ENCODE measurements around the gene IFT122.
"Not testable (repeated sequence)": the region's sequence is repeated elsewhere in the genome, so short reads cannot be mapped to it uniquely, and the experiment has no call there.

The IFT122 gene

DNA sequence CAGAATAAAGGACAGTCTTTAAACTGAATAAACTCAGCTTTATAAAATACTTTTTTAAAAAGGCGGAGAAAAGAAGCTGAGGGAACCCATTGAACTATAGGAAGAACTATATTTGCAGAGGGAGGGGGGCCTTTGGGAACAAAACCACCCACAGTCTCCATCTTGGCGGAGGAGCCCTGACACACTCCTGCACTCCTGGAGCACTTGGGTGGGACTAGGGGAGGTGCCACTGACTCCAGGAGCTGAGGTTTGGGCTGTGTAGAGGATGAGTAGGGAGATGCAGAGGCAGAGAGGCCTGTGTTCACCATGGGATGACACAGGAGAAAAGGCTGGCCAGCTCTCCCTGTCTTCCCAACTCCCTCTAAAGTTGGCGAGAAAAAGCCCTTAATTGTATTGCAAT is 35.8 kb downstream of the IFT122 start:
- no peak overlapping the region for H3K4me3 Mint-ChIP-seq
- H3K36me3 Mint-ChIP-seq (ENCODE audit: insufficient read depth): peaks cover 4% of the 10 kb centered on the region
- ATAC-seq (replicated peaks): no peak

GRCh38 chr3:129476586-129476985 is 36.6 kb downstream of the IFT122 start:
- no peak for ATAC-seq (replicated peaks)
- H3K27ac Mint-ChIP-seq: no peak overlapping the region
- DNase-seq: no peak

More for the DNA sequence above, 35.8 kb downstream of the IFT122 start:
- Mint-ChIP-seq H3K27ac (no peak overlapping the region), H3K4me1 (ENCODE audit: low read depth in 2 of 2) (no peaks in the 10 kb centered on the region), H3K27me3 (no peaks in the 10 kb centered on the region), H3K9me3 (no peaks in the 10 kb centered on the region)
- DNase-seq: no peak

GRCh38 chr3:129481225-129481765 is 41.3 kb downstream of the IFT122 start:
- H3K36me3 Mint-ChIP-seq (ENCODE audit: insufficient read depth): not testable (repeated sequence)
- peak overlapping the region in 1 of 2 donors; percentile 21 for H3K4me3 Mint-ChIP-seq

More at GRCh38 chr3:129476586-129476985, 36.6 kb downstream of the IFT122 start:
- Mint-ChIP-seq H3K27me3 (no peaks in the 10 kb centered on the region), H3K4me1 (ENCODE audit: low read depth in 2 of 2) (peaks cover 0 to under 1% of the 10 kb centered on the region in 2 donors), H3K9me3 (no peaks in the 10 kb centered on the region), H3K4me3 (no peak overlapping the region), H3K36me3 (ENCODE audit: insufficient read depth) (peaks cover 4% of the 10 kb centered on the region)

DNA sequence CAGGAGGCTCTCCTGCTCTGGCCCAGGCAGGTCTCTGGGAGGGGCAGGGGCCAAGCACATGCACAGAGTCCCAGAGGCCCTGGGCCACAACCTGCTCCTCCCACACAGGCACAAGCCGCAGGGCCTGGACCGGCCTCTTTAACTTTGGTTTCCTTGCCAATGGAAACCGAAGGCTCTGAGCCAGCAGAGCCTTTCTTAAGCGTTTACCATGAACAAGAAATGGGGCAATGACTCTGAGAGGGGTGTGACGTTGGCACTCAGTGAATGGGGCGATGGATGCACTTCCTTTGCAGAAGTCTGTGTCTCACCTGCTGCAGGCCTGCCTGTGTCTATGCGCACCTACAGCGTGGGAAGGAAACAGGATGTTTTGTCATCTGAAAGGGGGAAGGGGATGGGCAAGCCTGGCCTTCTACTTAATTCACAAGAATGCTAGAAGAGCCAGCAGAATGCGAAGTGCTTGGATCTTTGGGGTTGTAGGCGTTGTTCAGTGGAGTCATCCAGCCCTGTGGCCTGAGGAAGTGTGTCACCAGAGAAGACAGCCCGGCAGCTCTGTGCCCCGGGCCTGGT is 41.8 kb downstream of the IFT122 start:
- H3K4me3 Mint-ChIP-seq: peak overlapping the region in 1 of 2 donors; percentile 21
- ATAC-seq (replicated peaks): peak; percentile 93
- H3K4me1 Mint-ChIP-seq (ENCODE audit: low read depth in 2 of 2): peaks cover 0 to 9% of the 10 kb centered on the region in 2 donors
- H3K36me3 Mint-ChIP-seq (ENCODE audit: insufficient read depth): peaks cover 6% of the 10 kb centered on the region
- DNase-seq: peak in 2 of 3 experiments; percentile 13 to 20
- peak overlapping the region in 1 of 2 donors; percentile 90 for H3K27ac Mint-ChIP-seq
- H3K9me3 Mint-ChIP-seq: no peaks in the 10 kb centered on the region
- H3K27me3 Mint-ChIP-seq: no peaks in the 10 kb centered on the region

More at GRCh38 chr3:129481225-129481765, 41.3 kb downstream of the IFT122 start:
- not testable (repeated sequence) for H3K4me1 Mint-ChIP-seq (ENCODE audit: low read depth in 2 of 2); ATAC-seq (replicated peaks); H3K9me3 Mint-ChIP-seq; DNase-seq; H3K27me3 Mint-ChIP-seq
- H3K27ac Mint-ChIP-seq: peak overlapping the region in 1 of 2 donors; percentile 90

DNA sequence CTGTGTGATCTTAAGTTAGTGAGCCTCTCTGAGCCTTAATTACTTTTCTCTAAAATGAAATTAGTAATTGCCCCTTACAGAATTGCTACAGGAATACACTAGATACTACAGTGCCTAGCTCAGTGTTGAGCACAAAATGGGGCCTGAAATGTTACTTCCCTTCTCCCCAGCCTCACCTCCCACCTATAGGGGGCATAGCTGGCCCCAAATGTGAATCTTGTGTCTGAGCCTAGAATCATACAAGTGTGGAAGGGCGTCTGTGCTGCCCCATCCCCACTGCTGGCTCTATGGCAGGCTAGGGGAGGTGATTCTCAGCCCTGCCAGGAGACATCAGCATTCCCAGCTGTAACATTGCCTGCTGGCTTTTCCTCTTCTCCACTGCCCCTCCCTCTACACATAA is 42.7 kb downstream of the IFT122 start:
- ATAC-seq (replicated peaks): no peak
- Mint-ChIP-seq H3K36me3 (ENCODE audit: insufficient read depth) (peaks cover 6% of the 10 kb centered on the region), H3K27me3 (no peaks in the 10 kb centered on the region), H3K4me3 (no peak overlapping the region), H3K27ac (peak overlapping the region; percentile 49 to 90), H3K4me1 (ENCODE audit: low read depth in 2 of 2) (peaks cover 0 to 9% of the 10 kb centered on the region in 2 donors), H3K9me3 (no peaks in the 10 kb centered on the region)
- DNase-seq: no peak

GRCh38 chr3:129483870-129484269 is 43.8 kb downstream of the IFT122 start:
- no peak overlapping the region for H3K4me3 Mint-ChIP-seq
- H3K27me3 Mint-ChIP-seq: no peaks in the 10 kb centered on the region
- H3K9me3 Mint-ChIP-seq: no peaks in the 10 kb centered on the region
- peaks cover 6% of the 10 kb centered on the region for H3K36me3 Mint-ChIP-seq (ENCODE audit: insufficient read depth)
- ATAC-seq (replicated peaks): no peak
- H3K27ac Mint-ChIP-seq: no peak overlapping the region
- no peak for DNase-seq
- H3K4me1 Mint-ChIP-seq (ENCODE audit: low read depth in 2 of 2): peaks cover 0 to 9% of the 10 kb centered on the region in 2 donors

DNA sequence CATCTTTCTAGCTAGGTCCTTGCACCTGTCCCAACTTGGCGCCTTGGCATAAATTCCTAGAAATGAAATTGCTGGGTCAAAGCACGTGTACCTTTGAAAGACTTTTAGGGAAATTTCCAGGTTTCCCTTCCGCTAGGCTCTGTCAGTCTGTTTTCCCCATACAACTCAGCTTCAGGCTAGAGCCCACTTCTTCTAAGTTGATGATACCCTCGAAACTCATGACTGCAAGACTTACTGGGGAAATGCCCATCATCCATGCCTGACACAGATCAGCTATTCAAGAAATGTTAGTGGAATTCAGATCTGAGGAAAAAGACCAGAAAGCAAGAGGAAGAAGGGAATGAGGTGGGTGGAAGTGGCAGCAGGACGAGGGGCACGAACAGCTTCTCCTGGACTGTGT is 45.1 kb downstream of the IFT122 start:
- not testable (repeated sequence) for DNase-seq; H3K36me3 Mint-ChIP-seq (ENCODE audit: insufficient read depth); H3K4me3 Mint-ChIP-seq

GRCh38 chr3:129485721-129486663 is 46.0 kb downstream of the IFT122 start:
- DNase-seq (no peak), ATAC-seq (replicated peaks) (no peak)
- H3K27me3 Mint-ChIP-seq: no peaks in the 10 kb centered on the region
- H3K4me3 Mint-ChIP-seq: no peak overlapping the region
- H3K4me1 Mint-ChIP-seq (ENCODE audit: low read depth in 2 of 2): peaks cover 3 to 12% of the 10 kb centered on the region in 2 donors
- no peaks in the 10 kb centered on the region for H3K9me3 Mint-ChIP-seq
- peaks cover 6% of the 10 kb centered on the region for H3K36me3 Mint-ChIP-seq (ENCODE audit: insufficient read depth)
- H3K27ac Mint-ChIP-seq: peak overlapping the region in 1 of 2 donors; percentile 62

More for the DNA sequence above, 45.1 kb downstream of the IFT122 start:
- not testable (repeated sequence) for H3K4me1 Mint-ChIP-seq (ENCODE audit: low read depth in 2 of 2); H3K9me3 Mint-ChIP-seq; H3K27ac Mint-ChIP-seq; ATAC-seq (replicated peaks); H3K27me3 Mint-ChIP-seq

DNA sequence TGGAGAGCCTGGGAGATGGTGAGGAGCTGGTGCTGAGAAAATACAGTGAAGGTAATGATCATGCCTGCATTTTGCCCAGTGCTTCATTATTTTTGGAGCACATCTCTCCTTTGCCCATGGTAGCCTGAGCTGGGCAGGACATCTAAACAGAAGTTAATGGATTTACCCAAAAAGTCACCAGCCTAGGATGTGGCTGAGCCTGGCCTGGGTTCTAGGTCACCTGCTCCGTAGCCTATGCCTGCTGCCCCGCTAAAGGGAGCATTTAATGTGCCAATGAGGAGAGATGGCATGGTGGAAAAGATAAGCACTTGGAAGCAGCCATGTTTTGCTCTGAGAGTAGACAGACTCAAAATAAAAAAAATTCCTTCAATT is 46.6 kb downstream of the IFT122 start:
- H3K4me3 Mint-ChIP-seq: no peak overlapping the region
- peaks cover 6% of the 10 kb centered on the region for H3K36me3 Mint-ChIP-seq (ENCODE audit: insufficient read depth)
- no peak for ATAC-seq (replicated peaks)
- no peak for DNase-seq
- no peaks in the 10 kb centered on the region for H3K9me3 Mint-ChIP-seq
- H3K27ac Mint-ChIP-seq: no peak overlapping the region
- no peaks in the 10 kb centered on the region for H3K27me3 Mint-ChIP-seq
- peaks cover 3 to 14% of the 10 kb centered on the region in 2 donors for H3K4me1 Mint-ChIP-seq (ENCODE audit: low read depth in 2 of 2)

- peaks cover 3% of the 10 kb centered on the region for H3K36me3 Mint-ChIP-seq (ENCODE audit: insufficient read depth)
- H3K27me3 Mint-ChIP-seq: no peaks in the 10 kb centered on the region
- no peak overlapping the region for H3K4me3 Mint-ChIP-seq
- H3K27ac Mint-ChIP-seq: peak overlapping the region; percentile 26 to 33
- H3K4me1 Mint-ChIP-seq (ENCODE audit: low read depth in 2 of 2): peaks cover 3 to 9% of the 10 kb centered on the region in 2 donors
- H3K9me3 Mint-ChIP-seq: no peaks in the 10 kb centered on the region
- ATAC-seq (replicated peaks) (no peak), DNase-seq (no peak)
These were observed 47.3 kb downstream of the IFT122 start for GRCh38 chr3:129487183-129487867.

- peak overlapping the region; percentile 26 to 33 for H3K27ac Mint-ChIP-seq
- ATAC-seq (replicated peaks); H3K4me3 Mint-ChIP-seq; H3K9me3 Mint-ChIP-seq; DNase-seq; H3K4me1 Mint-ChIP-seq (ENCODE audit: low read depth in 2 of 2); H3K36me3 Mint-ChIP-seq (ENCODE audit: insufficient read depth); H3K27me3 Mint-ChIP-seq: not testable (repeated sequence)
These were observed 47.9 kb downstream of the IFT122 start for GRCh38 chr3:129487868-129488335.

GRCh38 chr3:129489258-129489657 is 49.2 kb downstream of the IFT122 start:
- H3K4me3 Mint-ChIP-seq; H3K9me3 Mint-ChIP-seq; H3K27me3 Mint-ChIP-seq; ATAC-seq (replicated peaks); H3K4me1 Mint-ChIP-seq (ENCODE audit: low read depth in 2 of 2); H3K36me3 Mint-ChIP-seq (ENCODE audit: insufficient read depth); DNase-seq: not testable (repeated sequence)
- peak overlapping the region in 1 of 2 donors; percentile 9 for H3K27ac Mint-ChIP-seq

- Mint-ChIP-seq H3K27ac (peak overlapping the region in 1 of 2 donors; percentile 84), H3K27me3 (no peaks in the 10 kb centered on the region), H3K4me3 (no peak overlapping the region), H3K4me1 (ENCODE audit: low read depth in 2 of 2) (peaks cover 3 to 7% of the 10 kb centered on the region in 2 donors), H3K36me3 (ENCODE audit: insufficient read depth) (peaks cover 3% of the 10 kb centered on the region), H3K9me3 (no peaks in the 10 kb centered on the region)
- peak; percentile 100 for ATAC-seq (replicated peaks)
- peak; percentile 48 to 58 (median 57) for DNase-seq
These were observed 50.2 kb downstream of the IFT122 start for GRCh38 chr3:129490273-129490675.
